Mucosa of rectum (tissue), 2 donors: ENCODE results near the gene PLEKHG4B.

ENCODE experiments used
- H3K27ac ChIP-seq, 2 donors: one replicate each; pipeline ENCODE4 v1.7.0; 2013; ENCODE audit warnings: inconsistent platforms in 2 of 2, low read depth in 2 of 2, low read length in 2 of 2
- H3K27me3 ChIP-seq, 2 donors: one replicate each; pipeline ENCODE4 v1.7.0; 2013; ENCODE audit warnings: low read length in 2 of 2; ENCODE audit not compliant: control insufficient read depth in 2 of 2, insufficient read depth in 2 of 2
- H3K36me3 ChIP-seq, 2 donors: one replicate each; pipeline ENCODE4 v1.7.0; 2013; ENCODE audit warnings: low read length in 2 of 2; ENCODE audit not compliant: control insufficient read depth in 2 of 2, insufficient read depth in 2 of 2
- H3K4me1 ChIP-seq, 2 donors: one replicate each; pipeline ENCODE4 v1.7.0; 2013; ENCODE audit warnings: low read length in 2 of 2, mild to moderate bottlenecking in 1 of 2; ENCODE audit not compliant: control insufficient read depth in 2 of 2, insufficient read depth in 2 of 2
- H3K4me3 ChIP-seq, 2 donors: one replicate each; pipeline ENCODE4 v1.7.0; 2013; ENCODE audit warnings: low read length in 2 of 2
- H3K9ac ChIP-seq, 2 donors: one replicate each; pipeline ENCODE4 v1.7.0; 2013; ENCODE audit warnings: low read length in 2 of 2, low read depth in 1 of 2, mild to moderate bottlenecking in 1 of 2
- H3K9me3 ChIP-seq, 2 donors: one replicate each; pipeline ENCODE4 v1.7.0; 2013; ENCODE audit warnings: low read length in 2 of 2; ENCODE audit not compliant: control insufficient read depth in 2 of 2
- donor health status: healthy.
- donor health status: Normal muscosa, but diverticular disease.

The PLEKHG4B gene

DNA sequence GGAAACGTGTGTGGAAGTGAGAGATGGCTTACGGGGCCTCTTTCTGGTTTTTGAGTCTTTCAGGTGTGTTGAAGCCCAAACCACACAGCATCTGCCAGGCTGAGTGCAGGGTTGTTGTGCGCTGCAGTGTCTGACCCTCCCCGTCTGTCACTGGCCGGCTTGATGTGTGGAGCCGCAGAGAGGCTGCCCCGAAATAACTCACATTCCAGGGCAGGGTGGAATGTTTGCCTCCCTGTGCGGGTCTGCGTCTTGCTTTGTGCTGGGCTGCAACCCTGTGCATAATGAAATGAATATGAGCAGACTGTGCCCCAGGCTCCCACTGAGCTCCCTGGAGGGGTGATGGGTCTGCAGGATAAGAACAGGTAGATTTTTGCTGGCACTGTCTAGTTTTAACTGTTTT, 9.9 kb upstream of the PLEKHG4B start:
- no peaks in the 10 kb centered on the region for H3K9me3 ChIP-seq
- no peak overlapping the region for H3K27ac ChIP-seq
- no peak overlapping the region for H3K9ac ChIP-seq
- H3K4me3 ChIP-seq, result no peak overlapping the region
- H3K4me1 ChIP-seq, result no peaks in the 10 kb centered on the region
- no peaks in the 10 kb centered on the region for H3K36me3 ChIP-seq
- peaks cover 3 to 7% of the 10 kb centered on the region in 2 donors for H3K27me3 ChIP-seq

DNA sequence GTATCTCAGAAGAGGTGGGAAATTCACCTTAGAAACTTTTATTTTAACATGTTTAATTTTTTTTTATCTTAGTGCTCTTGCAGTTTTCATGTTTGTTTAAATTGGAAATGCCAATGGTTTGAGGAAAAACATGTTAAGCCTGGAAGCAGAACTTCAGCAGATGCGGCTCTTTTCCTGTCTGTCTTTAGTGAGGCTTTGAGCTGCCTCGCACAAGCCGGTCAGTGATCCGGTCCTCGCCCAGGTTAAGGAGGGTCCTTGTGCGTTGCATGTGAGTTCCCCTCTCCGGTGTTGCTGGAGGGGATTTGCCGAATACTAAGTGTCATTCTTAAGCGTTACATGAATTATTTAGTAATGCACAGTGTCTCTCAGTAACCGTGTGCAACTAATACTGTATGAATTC, 9.4 kb upstream of the PLEKHG4B start:
- no peaks in the 10 kb centered on the region for H3K36me3 ChIP-seq
- no peak overlapping the region for H3K4me3 ChIP-seq
- no peaks in the 10 kb centered on the region for H3K4me1 ChIP-seq
- H3K9ac ChIP-seq, result no peak overlapping the region
- no peaks in the 10 kb centered on the region for H3K9me3 ChIP-seq
- peaks cover 0 to 9% of the 10 kb centered on the region in 2 donors for H3K27me3 ChIP-seq
- H3K27ac ChIP-seq, result no peak overlapping the region

DNA sequence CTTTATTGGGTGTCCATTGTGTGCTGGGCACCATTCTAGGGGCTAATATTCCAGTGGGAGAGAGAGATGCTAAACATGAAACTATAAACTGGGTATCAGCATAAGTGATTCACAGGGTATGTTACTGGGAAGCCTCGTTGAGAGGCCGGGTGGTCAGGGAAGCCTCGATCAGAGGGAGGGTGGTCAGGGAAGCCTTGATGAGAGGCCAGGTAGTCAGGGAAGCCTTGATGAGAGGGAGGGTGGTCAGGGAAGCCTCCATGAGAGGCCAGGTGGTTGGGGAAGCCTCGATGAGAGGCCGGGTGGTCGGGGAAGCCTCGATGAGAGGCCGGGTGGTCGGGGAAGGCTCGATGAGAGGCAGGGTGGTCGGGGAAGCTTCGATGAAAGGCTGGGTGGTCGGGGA, 8.9 kb upstream of the PLEKHG4B start:
- H3K4me1 ChIP-seq, result no peaks in the 10 kb centered on the region
- H3K27me3 ChIP-seq, result peaks cover 0 to 9% of the 10 kb centered on the region in 2 donors
- no peak overlapping the region for H3K27ac ChIP-seq
- H3K36me3 ChIP-seq, result no peaks in the 10 kb centered on the region
- no peak overlapping the region for H3K4me3 ChIP-seq
- no peaks in the 10 kb centered on the region for H3K9me3 ChIP-seq
- no peak overlapping the region for H3K9ac ChIP-seq

DNA sequence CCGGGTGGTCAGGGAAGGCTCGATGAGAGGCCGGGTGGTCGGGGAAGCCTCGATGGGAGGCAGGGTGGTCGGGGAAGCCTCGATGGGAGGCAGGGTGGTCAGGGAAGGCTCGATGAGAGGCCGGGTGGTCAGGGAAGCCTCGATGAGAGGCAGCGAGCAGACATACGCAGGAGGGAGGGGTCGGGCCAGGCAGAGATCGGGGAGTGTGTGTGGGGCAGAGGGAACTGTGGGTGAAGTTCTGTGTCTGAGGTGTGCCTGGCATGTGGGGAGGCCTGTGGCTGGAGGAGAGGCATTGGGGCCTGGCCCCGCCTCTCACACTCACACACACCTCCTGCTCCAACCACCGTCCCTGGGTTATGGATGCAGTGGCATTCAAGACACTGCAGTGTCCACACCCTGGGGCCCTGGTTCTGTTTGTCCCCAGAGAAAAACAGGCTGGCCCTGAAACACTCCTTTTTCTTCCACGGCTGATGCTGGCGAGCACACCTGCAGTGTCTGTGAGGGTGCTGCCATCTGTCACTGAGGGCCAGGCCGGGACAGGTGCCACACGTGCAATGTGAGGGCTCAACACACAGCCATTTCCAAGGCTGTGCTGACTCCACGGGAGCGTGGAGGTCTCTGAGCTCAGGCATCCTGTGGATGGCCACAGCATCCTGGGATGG, 6.5 kb upstream of the PLEKHG4B start:
- Histone ChIP-seq H3K27ac (no peak overlapping the region), H3K27me3 (peaks cover 4 to 22% of the 10 kb centered on the region in 2 donors), H3K36me3 (no peaks in the 10 kb centered on the region), H3K4me1 (no peaks in the 10 kb centered on the region), H3K9ac (no peak overlapping the region), H3K9me3 (no peaks in the 10 kb centered on the region), H3K4me3 (no peak overlapping the region)

DNA sequence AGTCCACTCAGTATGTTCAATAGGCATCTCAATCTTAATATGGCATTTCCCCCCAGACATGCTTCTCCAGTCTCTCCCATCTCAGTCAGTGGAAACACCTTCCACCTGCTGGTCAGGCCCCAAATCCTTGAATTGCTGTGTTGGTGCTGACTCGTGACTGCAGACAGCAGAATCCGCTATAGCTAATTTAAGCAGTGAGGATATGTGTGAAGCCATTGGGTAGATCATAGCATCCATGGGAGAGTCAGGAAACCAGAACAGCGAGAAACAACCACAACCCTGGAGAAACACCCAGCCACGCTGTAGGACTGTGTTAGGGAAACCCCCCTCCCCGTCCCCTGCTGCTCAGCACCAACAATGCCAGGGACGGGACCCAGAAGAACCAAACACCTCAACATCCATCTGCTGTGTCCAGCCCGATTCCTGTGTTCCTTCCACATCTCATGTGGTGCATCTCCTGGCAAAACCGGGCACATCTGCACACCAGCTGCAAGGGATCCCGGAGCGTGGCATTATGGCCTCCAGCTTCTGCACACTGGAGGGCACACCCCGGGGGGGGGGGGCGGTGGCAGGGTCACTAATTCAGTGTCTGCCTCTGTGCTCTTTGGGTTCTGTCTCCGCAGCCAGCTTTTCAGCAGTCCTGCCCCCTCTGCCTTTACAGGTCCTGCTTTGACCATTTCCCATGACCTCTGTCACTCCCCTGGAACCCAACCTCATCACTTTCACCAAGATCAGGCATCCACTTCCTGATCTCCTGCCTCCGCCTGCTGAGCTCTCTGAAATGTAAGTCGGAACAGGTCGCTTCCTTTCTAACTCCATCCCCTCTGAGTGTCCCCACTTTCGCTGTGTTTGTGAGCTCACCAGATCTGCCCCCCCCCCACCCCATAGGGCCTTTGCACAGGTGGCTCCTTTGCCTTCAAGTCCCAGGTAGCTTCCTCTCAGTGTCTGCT, 2.4 kb upstream of the PLEKHG4B start:
- Histone ChIP-seq H3K27me3 (peaks cover 18 to 28% of the 10 kb centered on the region in 2 donors), H3K9ac (no peak overlapping the region), H3K36me3 (no peaks in the 10 kb centered on the region), H3K9me3 (no peaks in the 10 kb centered on the region), H3K4me3 (no peak overlapping the region), H3K4me1 (no peaks in the 10 kb centered on the region), H3K27ac (no peak overlapping the region)

DNA sequence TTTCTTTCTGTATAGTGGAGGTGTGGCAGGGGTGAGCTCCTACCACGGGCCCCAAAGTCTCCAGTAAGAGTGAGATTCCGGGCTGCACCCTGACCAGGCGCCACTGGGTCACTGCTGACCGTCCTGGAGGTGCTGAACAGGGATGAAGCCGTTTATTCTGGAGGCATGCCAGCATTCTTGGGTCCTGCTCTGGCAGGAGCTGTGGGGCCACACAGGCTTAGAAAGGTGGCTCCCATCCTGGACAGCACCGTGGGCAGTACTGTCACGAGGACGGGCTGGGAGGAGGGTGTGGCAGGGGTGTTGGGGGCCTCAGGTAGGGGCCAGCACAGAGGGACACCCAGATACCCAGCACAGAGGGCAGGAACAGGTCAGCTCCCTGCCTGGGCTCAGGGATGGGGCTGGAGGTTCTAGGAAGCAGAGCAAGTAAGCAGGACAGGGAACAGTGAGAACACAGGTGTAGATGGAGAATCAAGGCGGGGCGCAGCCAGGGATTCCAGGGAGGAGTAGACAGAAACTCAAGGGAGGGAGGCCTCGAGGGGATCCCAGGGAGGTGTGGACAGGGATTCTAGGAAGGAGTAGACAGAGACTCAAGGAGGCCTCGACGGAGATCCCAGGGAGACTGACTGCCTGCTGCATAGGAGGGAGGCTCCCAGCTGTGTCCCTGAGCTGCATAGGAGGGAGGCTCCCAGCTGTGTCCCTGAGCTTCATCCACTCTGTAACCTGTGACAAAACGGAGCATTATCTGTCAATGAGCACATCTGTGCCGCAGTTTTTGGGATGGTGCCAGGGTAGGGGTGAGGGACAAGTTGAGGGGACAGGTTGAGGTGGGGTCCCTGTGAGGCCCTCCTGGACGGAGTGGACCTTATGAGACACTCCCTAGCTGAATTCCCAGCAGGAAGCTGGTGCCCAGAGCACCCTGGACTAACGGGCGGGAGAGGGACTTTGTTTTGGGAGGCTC, 1.1 kb upstream of the PLEKHG4B start:
- no peaks in the 10 kb centered on the region for H3K4me1 ChIP-seq
- H3K4me3 ChIP-seq, result no peak overlapping the region
- H3K27ac ChIP-seq, result no peak overlapping the region
- no peaks in the 10 kb centered on the region for H3K36me3 ChIP-seq
- no peaks in the 10 kb centered on the region for H3K9me3 ChIP-seq
- H3K27me3 ChIP-seq, result peaks cover 25 to 28% of the 10 kb centered on the region in 2 donors
- no peak overlapping the region for H3K9ac ChIP-seq

DNA sequence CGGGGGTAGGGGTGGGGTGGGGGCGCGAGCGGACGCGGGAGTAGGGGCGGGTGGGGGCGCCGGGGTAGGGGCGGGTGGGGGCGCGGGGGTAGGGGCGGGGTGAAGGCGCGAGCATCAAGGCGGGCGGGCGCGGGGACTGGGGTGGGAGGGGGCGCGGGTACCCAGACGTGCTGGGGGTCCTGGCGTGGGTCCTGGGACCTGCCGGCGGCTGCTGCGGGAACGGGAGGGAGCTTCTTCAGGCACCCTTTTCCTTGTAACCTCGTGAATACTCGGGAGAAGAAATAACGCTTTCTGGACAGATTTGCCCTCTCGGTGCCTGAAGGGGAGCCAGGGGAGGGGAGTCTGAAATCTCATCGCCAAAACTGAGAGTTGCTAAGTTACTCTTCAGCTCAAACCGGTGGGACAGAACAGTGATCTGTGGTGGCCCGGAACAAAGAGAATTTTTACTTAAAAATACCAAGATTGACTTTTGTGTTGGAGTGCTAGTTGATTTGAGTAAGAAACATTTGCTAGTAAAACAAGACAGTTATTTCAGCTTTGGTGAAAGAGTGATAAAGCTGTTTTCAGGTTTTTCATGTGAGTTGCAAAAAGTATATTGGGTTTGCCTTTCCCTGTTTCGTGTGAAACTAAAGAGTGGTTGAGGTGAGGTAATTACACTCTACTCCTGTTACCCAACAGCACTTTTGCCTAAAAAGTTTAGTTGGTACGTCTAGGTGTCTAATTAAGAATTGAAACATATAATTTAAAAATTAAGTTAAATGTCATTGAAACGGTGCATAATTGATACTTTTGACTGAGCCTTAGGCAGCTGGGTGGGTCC, 643 bp downstream of the PLEKHG4B start:
- peaks cover 23 to 27% of the 10 kb centered on the region in 2 donors for H3K27me3 ChIP-seq
- no peak overlapping the region for H3K4me3 ChIP-seq
- H3K9ac ChIP-seq, result no peak overlapping the region
- H3K27ac ChIP-seq, result no peak overlapping the region
- no peaks in the 10 kb centered on the region for H3K9me3 ChIP-seq
- H3K36me3 ChIP-seq, result no peaks in the 10 kb centered on the region
- no peaks in the 10 kb centered on the region for H3K4me1 ChIP-seq

DNA sequence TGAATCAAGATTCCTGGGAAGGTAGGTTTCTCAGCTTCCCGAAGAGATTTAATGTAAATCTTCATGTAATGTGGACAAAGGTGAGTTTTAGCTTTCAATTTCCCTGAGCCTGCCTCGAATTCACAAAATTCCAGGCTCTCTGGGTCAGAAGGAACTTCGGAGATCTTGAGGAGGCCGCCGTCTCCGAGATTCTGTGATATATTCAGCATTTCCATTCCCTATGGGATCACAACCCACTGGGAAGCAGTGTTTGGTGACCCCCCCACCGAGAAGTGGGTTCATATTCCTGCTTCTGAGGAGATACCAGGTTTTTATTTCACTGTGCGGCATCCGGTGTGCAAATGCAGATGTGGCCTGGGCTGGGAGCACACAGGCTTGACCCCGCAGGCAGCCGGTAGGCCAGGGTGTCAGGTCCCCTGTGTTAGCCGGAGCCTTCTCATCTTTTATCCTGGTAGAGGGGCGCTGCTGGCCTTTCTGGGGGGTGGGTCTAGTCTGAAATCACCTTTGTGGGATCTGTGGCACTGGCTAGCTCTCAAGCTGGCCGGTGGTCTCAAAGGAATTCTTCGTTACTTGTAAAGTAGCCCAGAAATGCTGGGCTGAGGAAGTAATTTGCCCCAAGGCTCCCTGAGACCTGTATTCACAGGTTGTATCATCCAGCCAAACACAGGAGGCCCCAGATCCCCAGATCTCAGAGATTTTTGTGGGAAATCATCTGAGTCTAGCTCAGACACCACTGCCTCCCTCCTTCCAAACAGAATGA, 1.4 kb downstream of the PLEKHG4B start:
- Histone ChIP-seq H3K9me3 (no peaks in the 10 kb centered on the region), H3K27ac (no peak overlapping the region), H3K4me1 (no peaks in the 10 kb centered on the region), H3K9ac (no peak overlapping the region), H3K27me3 (peaks cover 23 to 27% of the 10 kb centered on the region in 2 donors), H3K4me3 (no peak overlapping the region), H3K36me3 (no peaks in the 10 kb centered on the region)
